ENCODE data around the gene DDT.
"Not testable (repeated sequence)": the region's sequence is repeated elsewhere in the genome, so short reads cannot be mapped to it uniquely, and the experiment has no call there.

The DDT gene

GRCh38 chr22:23949764-23950163, 24.5 kb downstream of the DDT start:
- DNase-seq, result not testable (repeated sequence)

- DNase-seq, result not testable (repeated sequence)
Measured at GRCh38 chr22:23947391-23947790, 26.9 kb downstream of the DDT start.

DNA sequence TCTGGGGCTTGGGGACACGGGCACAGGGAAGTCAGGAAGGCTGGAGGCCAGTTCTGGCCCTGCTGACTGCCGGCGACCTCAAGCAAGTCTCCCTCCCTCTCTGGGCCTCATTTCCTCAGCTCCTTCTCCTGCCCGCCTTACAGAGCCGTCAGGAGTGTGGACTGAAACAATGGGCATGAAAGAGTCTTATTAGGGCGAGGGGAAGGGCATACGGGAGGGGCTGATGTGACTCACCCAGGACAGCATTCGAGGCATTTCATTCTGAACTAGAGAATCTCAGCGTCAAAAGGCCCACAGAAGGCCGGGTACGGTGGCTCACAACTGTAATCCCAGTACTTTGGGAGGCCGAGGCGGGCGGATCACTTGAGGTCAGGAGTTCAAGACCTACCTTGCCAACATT, 34.1 kb downstream of the DDT start:
- DNase-seq, result not testable (repeated sequence)

GRCh38 chr22:23939017-23939357, 35.3 kb downstream of the DDT start:
- DNase-seq, result no peak

DNA sequence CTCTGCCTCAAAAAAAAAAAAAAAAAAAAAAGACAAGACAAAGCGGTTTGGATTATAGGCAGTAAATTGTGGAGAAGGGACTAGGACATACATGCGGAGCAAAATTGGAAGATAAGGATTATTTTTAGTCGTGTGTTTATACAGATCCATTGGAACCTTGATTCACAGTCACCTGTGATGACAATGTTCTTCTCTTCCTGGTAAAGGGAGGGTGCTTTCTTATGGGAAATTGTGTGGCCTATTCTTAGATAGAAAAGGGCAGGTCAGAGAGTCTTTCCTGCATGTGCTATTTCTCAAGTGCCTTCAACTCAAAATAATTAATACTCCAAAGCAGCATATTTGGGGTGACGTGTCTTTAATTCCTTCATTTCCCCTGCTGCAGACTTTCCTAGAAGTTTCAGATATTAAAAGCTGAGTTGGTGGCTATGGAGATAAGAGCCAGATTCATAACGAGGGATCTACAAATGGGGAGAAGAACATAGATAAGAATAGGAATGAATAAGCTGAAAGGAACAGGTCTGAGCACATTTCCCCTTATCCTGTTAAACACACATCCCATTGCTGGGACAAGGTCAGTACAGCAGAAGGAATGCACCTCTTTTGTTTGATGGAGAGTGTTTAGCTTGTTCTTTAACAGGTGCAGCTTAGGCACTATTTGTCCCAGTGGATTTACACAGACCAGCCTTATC, 35.8 kb downstream of the DDT start:
- DNase-seq, result no peak

- no peak for DNase-seq
Measured at GRCh38 chr22:23926561-23926960, 47.7 kb downstream of the DDT start.

DNA sequence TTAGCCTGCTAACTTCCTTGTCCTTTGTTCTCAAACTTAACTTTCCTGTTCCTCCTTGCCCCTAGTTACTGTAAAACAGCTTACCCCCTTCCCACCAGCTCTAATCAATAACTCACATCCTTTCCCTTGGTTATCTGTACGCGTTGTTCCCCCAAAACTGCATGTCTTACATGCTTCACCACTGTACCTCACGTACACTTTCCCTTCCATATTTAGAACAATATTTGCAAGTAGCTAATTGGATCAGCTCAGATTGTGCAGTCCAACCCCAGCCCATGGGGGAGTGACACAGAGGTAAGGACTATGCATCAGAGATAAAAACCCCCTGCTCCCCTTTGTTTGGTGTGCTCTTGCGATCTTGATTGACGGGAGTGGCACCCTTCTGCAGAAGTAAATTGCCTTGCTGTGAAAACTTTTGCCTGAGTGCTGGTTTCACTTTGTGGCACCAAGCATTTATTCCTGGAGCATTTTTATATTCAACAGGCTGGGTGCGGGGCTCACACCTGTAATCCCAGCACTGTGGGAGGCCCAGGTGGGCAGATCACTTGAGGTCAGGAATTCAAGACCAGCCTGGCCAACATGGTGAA, 49.1 kb downstream of the DDT start:
- DNase-seq, result no peak

GRCh38 chr22:23922921-23923320, 51.3 kb downstream of the DDT start:
- DNase-seq, result no peak

DNA sequence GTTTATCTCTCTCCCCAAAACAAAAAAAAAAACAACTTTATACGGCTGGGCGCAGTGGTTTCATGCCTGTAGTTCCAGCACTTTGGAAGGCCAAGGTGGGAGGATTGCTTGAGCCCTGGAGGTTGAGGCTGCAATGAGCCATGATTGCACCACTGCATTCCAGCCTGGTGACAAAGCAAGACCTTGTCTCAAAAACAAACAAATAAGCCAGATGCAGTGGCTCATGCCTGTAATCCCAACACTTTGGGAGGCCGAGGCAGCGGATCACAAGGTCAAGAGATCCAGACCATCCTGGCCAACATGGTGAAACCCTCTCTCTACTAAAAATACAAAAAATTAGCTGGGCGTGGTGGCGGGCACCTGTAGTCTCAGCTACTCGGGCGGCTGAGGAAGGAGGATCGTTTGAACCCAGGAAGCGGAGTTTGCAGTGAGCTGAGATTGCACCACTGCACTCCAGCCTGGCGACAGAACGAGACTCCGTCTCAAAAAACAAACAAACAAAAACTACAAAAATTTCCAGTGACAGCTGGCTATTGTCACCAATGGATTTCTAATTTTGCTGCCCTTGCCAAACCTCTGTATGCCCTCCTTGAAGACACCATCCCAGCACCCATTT, 52.5 kb downstream of the DDT start:
- DNase-seq, result not testable (repeated sequence)

Data from activated naive CD4-positive, alpha-beta T cell treated with anti-CD3 and anti-CD28 coated beads, Interleukin-2, amount 50 U/mL, for 16 hours (primary cell).